ENCODE measurements around the gene USP27X. TPM values are rescaled to one million over a fixed set of nuclear protein-coding genes. Genes with fewer than 3 reads are reported as not detected.

USP27X gene
- total and polyA plus RNA-seq, 8 donors, result 0.29 to 4.0 (median 2.1) TPM; not detected in 1

- no peak for TF ChIP-seq POLR2AphosphoS5 (IDR thresholded peaks at IDR 0.05)
- no peak for TF ChIP-seq POLR2A (IDR thresholded peaks at IDR 0.05)
- no peak for TF ChIP-seq CTCF (IDR thresholded peaks at IDR 0.05)
- no peak for TF ChIP-seq EP300 (IDR thresholded peaks at IDR 0.05)
- intact Hi-C loops (cut with DNase I; ENCODE audit: low total_unique reads), result no loop called here
- peaks cover 0 to 1% (median 0%) of the 10 kb centered on the region in 4 donors for H3K9me3 ChIP-seq
- DNase-seq, result no peak
- H3K4me3 ChIP-seq, result no peak overlapping the region
- no peak overlapping the region for H3K27ac ChIP-seq
- WGBS, 5 donors, result 35 to 75% (median 57%) methylated on average over 1 of the region's 1 CpG
- peaks cover 0 to 8% (median 0%) of the 10 kb centered on the region in 3 donors for H3K27me3 ChIP-seq
- H3K4me1 ChIP-seq, result no peaks in the 10 kb centered on the region
- no peaks in the 10 kb centered on the region for H3K36me3 ChIP-seq
These were observed 29.3 kb upstream of the USP27X start for GRCh38 chrX:49850028-49850427.

- H3K27me3 ChIP-seq, result peaks cover 0 to 7% (median 0%) of the 10 kb centered on the region in 3 donors
- no peaks in the 10 kb centered on the region for H3K4me1 ChIP-seq
- peaks cover 0 to 4% (median 0%) of the 10 kb centered on the region in 4 donors for H3K9me3 ChIP-seq
- intact Hi-C loops (cut with DNase I; ENCODE audit: low total_unique reads), result no loop called here
- no peak overlapping the region for H3K4me3 ChIP-seq
- no peaks in the 10 kb centered on the region for H3K36me3 ChIP-seq
- no peak for TF ChIP-seq EP300 (IDR thresholded peaks at IDR 0.05)
- no peak for TF ChIP-seq CTCF (IDR thresholded peaks at IDR 0.05)
- no peak for TF ChIP-seq POLR2A (IDR thresholded peaks at IDR 0.05)
- no peak for TF ChIP-seq POLR2AphosphoS5 (IDR thresholded peaks at IDR 0.05)
- 75 to 92% (median 87%) methylated on average over 6 of the region's 6 CpGs for WGBS, 5 donors
- no peak overlapping the region for H3K27ac ChIP-seq
- DNase-seq, result no peak
These were observed 25.6 kb upstream of the USP27X start for GRCh38 chrX:49853661-49854060.

GRCh38 chrX:49856819-49857218 lies 22.5 kb upstream of the USP27X start:
- Histone ChIP-seq H3K9me3 (peaks cover 0 to 4% (median 0%) of the 10 kb centered on the region in 4 donors), H3K4me1 (no peaks in the 10 kb centered on the region), H3K27me3 (peaks cover 0 to 3% (median 0%) of the 10 kb centered on the region in 3 donors), H3K27ac (no peak overlapping the region), H3K36me3 (no peaks in the 10 kb centered on the region), H3K4me3 (no peak overlapping the region)
- DNase-seq, result no peak
- intact Hi-C loops (cut with DNase I; ENCODE audit: low total_unique reads), result no loop called here
- WGBS, 5 donors, result 54 to 87% (median 69%) methylated on average over 2 of the region's 2 CpGs
- TF ChIP-seq EP300 (IDR thresholded peaks at IDR 0.05), result no peak

- no peak overlapping the region for H3K27ac ChIP-seq
- no peaks in the 10 kb centered on the region for H3K4me1 ChIP-seq
- peaks cover 0 to 3% (median 0%) of the 10 kb centered on the region in 3 donors for H3K27me3 ChIP-seq
- intact Hi-C loops (cut with DNase I; ENCODE audit: low total_unique reads), result no loop called here
- WGBS, 5 donors, result 43 to 59% (median 49%) methylated on average over 2 of the region's 2 CpGs
- H3K9me3 ChIP-seq, result peaks cover 0 to 4% (median 0%) of the 10 kb centered on the region in 4 donors
- H3K4me3 ChIP-seq, result no peak overlapping the region
- peak in 1 of 2 donors; percentile 16 for DNase-seq
- TF ChIP-seq POLR2AphosphoS5 (IDR thresholded peaks at IDR 0.05), result no peak
- no peak for TF ChIP-seq CTCF (IDR thresholded peaks at IDR 0.05)
- no peak for TF ChIP-seq POLR2A (IDR thresholded peaks at IDR 0.05)
- TF ChIP-seq EP300 (IDR thresholded peaks at IDR 0.05), result no peak
- H3K36me3 ChIP-seq, result no peaks in the 10 kb centered on the region
These were observed 20.9 kb upstream of the USP27X start for GRCh38 chrX:49858341-49858740.

- Histone ChIP-seq H3K27ac (no peak overlapping the region), H3K9me3 (peaks cover 0 to 4% (median 0%) of the 10 kb centered on the region in 4 donors), H3K4me3 (no peak overlapping the region), H3K4me1 (no peaks in the 10 kb centered on the region), H3K27me3 (no peaks in the 10 kb centered on the region), H3K36me3 (no peaks in the 10 kb centered on the region)
- no peak for DNase-seq
- TF ChIP-seq POLR2AphosphoS5 (IDR thresholded peaks at IDR 0.05) (no peak), EP300 (IDR thresholded peaks at IDR 0.05) (no peak), CTCF (IDR thresholded peaks at IDR 0.05) (no peak), POLR2A (IDR thresholded peaks at IDR 0.05) (no peak)
- WGBS, 5 donors, result 79 to 100% (median 88%) methylated on average over 1 of the region's 1 CpG
- intact Hi-C loops (cut with DNase I; ENCODE audit: low total_unique reads), result no loop called here
These were observed 19.8 kb upstream of the USP27X start for GRCh38 chrX:49859491-49859890.
